Stomach (tissue), 4 donors: Measurements from ENCODE around the gene PCP4.

ENCODE experiments used
- EP300 ChIP-seq: sonication (generic); formaldehyde crosslinking; IDR thresholded peaks from one replicate; pipeline ENCODE4 v1.6.1; 2017; ENCODE audit warnings: antibody characterized with exemption
- POLR2A ChIP-seq, 4 donors: fragments of 450-650 bp; IDR thresholded peaks; one replicate each; pipeline ENCODE4 v1.6.1; 2016; ENCODE audit warnings: antibody characterized with exemption in 4 of 4, control low read depth in 2 of 4, mild to moderate bottlenecking in 1 of 4, moderate library complexity in 1 of 4
- POLR2AphosphoS5 ChIP-seq, 3 donors: sonication (generic); formaldehyde crosslinking; IDR thresholded peaks; one replicate each; pipeline ENCODE4 v1.6.1; 2016; ENCODE audit warnings: antibody characterized with exemption in 3 of 3
- TF ChIP-seq, protein P1 (sequence below), 7 experiments: fragments of 450-650 bp in 4 of 7; fragments of 200-600 bp in 3 of 7; sonication (generic) in 3 of 7; IDR thresholded peaks; one replicate each; pipeline ENCODE4 v1.5.1; 2016 to 2019; ENCODE audit warnings: antibody characterized with exemption in 7 of 7, control low read depth in 2 of 7, mild to moderate bottlenecking in 1 of 7

DNA sequence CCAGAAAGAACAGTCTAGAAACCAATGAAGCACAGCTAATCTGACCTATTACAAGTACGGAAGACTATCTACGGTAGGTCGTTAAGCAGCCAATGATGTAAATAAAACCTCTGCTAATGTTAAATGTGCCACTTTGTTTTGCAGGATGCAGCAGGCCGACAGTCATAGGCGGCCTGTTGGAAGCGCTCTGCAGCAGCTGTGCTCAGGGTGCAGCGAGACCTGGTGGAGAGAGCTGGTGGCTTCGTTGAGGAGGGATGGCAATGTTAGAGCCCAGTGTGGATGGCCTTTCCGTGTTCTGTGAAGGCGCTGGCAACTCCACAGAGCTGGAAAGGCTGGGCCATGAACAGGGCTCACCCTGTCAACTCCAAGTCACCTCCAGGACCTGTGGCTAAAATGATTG lies 87.3 kb downstream of the PCP4 start:
- TF ChIP-seq, protein P1, sequence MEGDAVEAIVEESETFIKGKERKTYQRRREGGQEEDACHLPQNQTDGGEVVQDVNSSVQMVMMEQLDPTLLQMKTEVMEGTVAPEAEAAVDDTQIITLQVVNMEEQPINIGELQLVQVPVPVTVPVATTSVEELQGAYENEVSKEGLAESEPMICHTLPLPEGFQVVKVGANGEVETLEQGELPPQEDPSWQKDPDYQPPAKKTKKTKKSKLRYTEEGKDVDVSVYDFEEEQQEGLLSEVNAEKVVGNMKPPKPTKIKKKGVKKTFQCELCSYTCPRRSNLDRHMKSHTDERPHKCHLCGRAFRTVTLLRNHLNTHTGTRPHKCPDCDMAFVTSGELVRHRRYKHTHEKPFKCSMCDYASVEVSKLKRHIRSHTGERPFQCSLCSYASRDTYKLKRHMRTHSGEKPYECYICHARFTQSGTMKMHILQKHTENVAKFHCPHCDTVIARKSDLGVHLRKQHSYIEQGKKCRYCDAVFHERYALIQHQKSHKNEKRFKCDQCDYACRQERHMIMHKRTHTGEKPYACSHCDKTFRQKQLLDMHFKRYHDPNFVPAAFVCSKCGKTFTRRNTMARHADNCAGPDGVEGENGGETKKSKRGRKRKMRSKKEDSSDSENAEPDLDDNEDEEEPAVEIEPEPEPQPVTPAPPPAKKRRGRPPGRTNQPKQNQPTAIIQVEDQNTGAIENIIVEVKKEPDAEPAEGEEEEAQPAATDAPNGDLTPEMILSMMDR (IDR thresholded peaks at IDR 0.05) = no peak
- TF ChIP-seq POLR2AphosphoS5 (IDR thresholded peaks at IDR 0.05) (no peak), POLR2A (IDR thresholded peaks at IDR 0.05) (no peak), EP300 (no peak)
